Effector memory CD8-positive, alpha-beta T cell (primary cell): Measurements from ENCODE around the gene KRT76.

Experiments
- ATAC-seq: fragments of 150-1000 bp; cut with Tn5 transposase; replicated peaks from 2 replicates; pipeline ENCODE4 v1.10.0; 2021; ENCODE audit warnings: mild to moderate bottlenecking, moderate library complexity
- DNase-seq, 3 experiments: peaks; one replicate each; pipeline ENCODE4 v3.0.0; 2021
- H3K27ac Mint-ChIP-seq, 2 donors: one replicate each; pipeline ENCODE4 v1.8.0; 2022; ENCODE audit warnings: mild to moderate bottlenecking in 2 of 2, mixed read lengths in 2 of 2, moderate library complexity in 2 of 2
- H3K27me3 Mint-ChIP-seq, 2 donors: one replicate each; pipeline ENCODE4 v1.8.0; 2022; ENCODE audit warnings: mixed read lengths in 2 of 2
- H3K36me3 Mint-ChIP-seq: one replicate; pipeline ENCODE4 v1.8.0; 2022; ENCODE audit warnings: mild to moderate bottlenecking, moderate library complexity, mixed read lengths; ENCODE audit not compliant: insufficient read depth
- H3K4me1 Mint-ChIP-seq, 2 donors: one replicate each; pipeline ENCODE4 v1.8.0; 2022; ENCODE audit warnings: low read depth in 2 of 2, mixed read lengths in 2 of 2
- H3K4me3 Mint-ChIP-seq, 2 donors: one replicate each; pipeline ENCODE4 v1.8.0; 2022; ENCODE audit warnings: mild to moderate bottlenecking in 2 of 2, mixed read lengths in 2 of 2, moderate library complexity in 2 of 2
- H3K9me3 Mint-ChIP-seq, 2 donors: one replicate each; pipeline ENCODE4 v1.8.0; 2022; ENCODE audit warnings: mixed read lengths in 2 of 2

Gene KRT76

GRCh38 chr12:52817699-52818238 is 40.6 kb upstream of the KRT76 start:
- ATAC-seq = no peak
- Mint-ChIP-seq H3K36me3 (peaks cover 3% of the 10 kb centered on the region), H3K9me3 (no peaks in the 10 kb centered on the region), H3K27ac (peak overlapping the region in 1 of 2 donors; percentile 14), H3K4me1 (peaks cover 3 to 12% of the 10 kb centered on the region in 2 donors), H3K4me3 (no peak overlapping the region), H3K27me3 (peaks cover 13 to 65% of the 10 kb centered on the region in 2 donors)
- DNase-seq = no peak

GRCh38 chr12:52817003-52817698 is 40.0 kb upstream of the KRT76 start:
- H3K9me3 Mint-ChIP-seq = no peaks in the 10 kb centered on the region
- no peak overlapping the region for H3K4me3 Mint-ChIP-seq
- peak overlapping the region in 1 of 2 donors; percentile 14 for H3K27ac Mint-ChIP-seq
- DNase-seq (no peak), ATAC-seq (no peak)
- peaks cover 3 to 12% of the 10 kb centered on the region in 2 donors for H3K4me1 Mint-ChIP-seq
- H3K27me3 Mint-ChIP-seq = peaks cover 13 to 63% of the 10 kb centered on the region in 2 donors
- H3K36me3 Mint-ChIP-seq = peaks cover 2% of the 10 kb centered on the region

- H3K4me3 Mint-ChIP-seq = no peak overlapping the region
- H3K4me1 Mint-ChIP-seq = peaks cover 3 to 12% of the 10 kb centered on the region in 2 donors
- DNase-seq (no peak), ATAC-seq (no peak)
- no peak overlapping the region for H3K27ac Mint-ChIP-seq
- no peaks in the 10 kb centered on the region for H3K9me3 Mint-ChIP-seq
- H3K36me3 Mint-ChIP-seq = no peaks in the 10 kb centered on the region
- peaks cover 13 to 60% of the 10 kb centered on the region in 2 donors for H3K27me3 Mint-ChIP-seq
Observed at GRCh38 chr12:52815676-52816588, 38.8 kb upstream of the KRT76 start.

- DNase-seq (no peak), ATAC-seq (no peak)
- H3K27ac Mint-ChIP-seq = no peak overlapping the region
- H3K4me3 Mint-ChIP-seq = no peak overlapping the region
- peaks cover 3 to 12% of the 10 kb centered on the region in 2 donors for H3K4me1 Mint-ChIP-seq
- H3K27me3 Mint-ChIP-seq = peaks cover 13 to 53% of the 10 kb centered on the region in 2 donors
- H3K36me3 Mint-ChIP-seq = no peaks in the 10 kb centered on the region
- H3K9me3 Mint-ChIP-seq = no peaks in the 10 kb centered on the region
Observed at GRCh38 chr12:52815161-52815560, 38.0 kb upstream of the KRT76 start.

- no peak overlapping the region for H3K4me3 Mint-ChIP-seq
- H3K9me3 Mint-ChIP-seq = no peaks in the 10 kb centered on the region
- no peak overlapping the region for H3K27ac Mint-ChIP-seq
- no peak for DNase-seq
- H3K36me3 Mint-ChIP-seq = no peaks in the 10 kb centered on the region
- ATAC-seq = no peak
- H3K4me1 Mint-ChIP-seq = peaks cover 3 to 12% of the 10 kb centered on the region in 2 donors
- peaks cover 14 to 50% of the 10 kb centered on the region in 2 donors for H3K27me3 Mint-ChIP-seq
Observed at GRCh38 chr12:52814710-52815155, 37.6 kb upstream of the KRT76 start.

GRCh38 chr12:52813885-52814709 is 37.0 kb upstream of the KRT76 start, which contains the start of gene KRT4:
TSS of gene KRT4 (minus strand) at chr12:52814116. CDS start at chr12:52814058, 58 bp downstream.
- Mint-ChIP-seq H3K4me3 (no peak within 1 kb of the TSS), H3K9me3 (no peaks in the 10 kb centered on the region), H3K36me3 (no peaks in the 10 kb centered on the region), H3K27ac (no peak within 1 kb of the TSS), H3K27me3 (peaks cover 21 to 50% of the 10 kb centered on the region in 2 donors), H3K4me1 (peaks cover 3 to 12% of the 10 kb centered on the region in 2 donors)
- DNase-seq (no peak), ATAC-seq (no peak)

GRCh38 chr12:52813203-52813819 is 36.2 kb upstream of the KRT76 start:
- H3K9me3 Mint-ChIP-seq = no peaks in the 10 kb centered on the region
- no peak for ATAC-seq

GRCh38 chr12:52812749-52813148 is 35.6 kb upstream of the KRT76 start:
- Mint-ChIP-seq H3K4me1 (peaks cover 3 to 4% of the 10 kb centered on the region in 2 donors), H3K36me3 (no peaks in the 10 kb centered on the region), H3K27me3 (peaks cover 17 to 50% of the 10 kb centered on the region in 2 donors), H3K4me3 (no peak overlapping the region), H3K27ac (no peak overlapping the region), H3K9me3 (no peaks in the 10 kb centered on the region)
- DNase-seq (no peak), ATAC-seq (no peak)

More at GRCh38 chr12:52813203-52813819, 36.2 kb upstream of the KRT76 start:
- Mint-ChIP-seq H3K27me3 (peaks cover 21 to 50% of the 10 kb centered on the region in 2 donors), H3K36me3 (no peaks in the 10 kb centered on the region), H3K27ac (no peak overlapping the region), H3K4me1 (peaks cover 3 to 9% of the 10 kb centered on the region in 2 donors), H3K4me3 (no peak overlapping the region)
- DNase-seq = no peak

- ATAC-seq (no peak), DNase-seq (no peak)
- no peaks in the 10 kb centered on the region for H3K36me3 Mint-ChIP-seq
- H3K9me3 Mint-ChIP-seq = no peaks in the 10 kb centered on the region
- H3K27me3 Mint-ChIP-seq = peaks cover 16 to 50% of the 10 kb centered on the region in 2 donors
- H3K4me3 Mint-ChIP-seq = no peak overlapping the region
- no peak overlapping the region for H3K27ac Mint-ChIP-seq
- H3K4me1 Mint-ChIP-seq = peaks cover 0 to 2% of the 10 kb centered on the region in 2 donors
Observed at GRCh38 chr12:52812073-52812400, 34.9 kb upstream of the KRT76 start.

- Mint-ChIP-seq H3K4me3 (no peak overlapping the region), H3K27ac (no peak overlapping the region), H3K36me3 (no peaks in the 10 kb centered on the region), H3K4me1 (peaks cover 0 to 2% of the 10 kb centered on the region in 2 donors), H3K9me3 (no peaks in the 10 kb centered on the region), H3K27me3 (peaks cover 22 to 52% of the 10 kb centered on the region in 2 donors)
- no peak for ATAC-seq
- no peak for DNase-seq
Observed at GRCh38 chr12:52811191-52812072, 34.3 kb upstream of the KRT76 start.

GRCh38 chr12:52810554-52810953 is 33.4 kb upstream of the KRT76 start:
- no peak overlapping the region for H3K4me3 Mint-ChIP-seq
- H3K36me3 Mint-ChIP-seq = no peaks in the 10 kb centered on the region
- DNase-seq (no peak), ATAC-seq (no peak)
- no peaks in the 10 kb centered on the region for H3K9me3 Mint-ChIP-seq
- H3K27me3 Mint-ChIP-seq = peaks cover 24 to 55% of the 10 kb centered on the region in 2 donors
- peaks cover 0 to 2% of the 10 kb centered on the region in 2 donors for H3K4me1 Mint-ChIP-seq
- no peak overlapping the region for H3K27ac Mint-ChIP-seq

GRCh38 chr12:52809166-52809565 is 32.0 kb upstream of the KRT76 start:
- H3K36me3 Mint-ChIP-seq = peaks cover 3% of the 10 kb centered on the region
- peak overlapping the region in 1 of 2 donors; percentile 46 for H3K27ac Mint-ChIP-seq
- no peak for DNase-seq
- H3K4me1 Mint-ChIP-seq = no peaks in the 10 kb centered on the region
- H3K4me3 Mint-ChIP-seq = no peak overlapping the region
- no peaks in the 10 kb centered on the region for H3K9me3 Mint-ChIP-seq
- ATAC-seq = no peak
- H3K27me3 Mint-ChIP-seq = peaks cover 24 to 45% of the 10 kb centered on the region in 2 donors
